Measurements from ENCODE around the gene PXYLP1. TPM values are rescaled to one million over a fixed set of nuclear protein-coding genes. Genes with fewer than 3 reads are reported as not detected.
A peak's percentile ranks its signal among the peaks of the same experiment; 100 is the strongest.

Gene PXYLP1
- total RNA-seq, 2 experiments from 2014 or later, result 21.2 to 22.6 TPM

DNA sequence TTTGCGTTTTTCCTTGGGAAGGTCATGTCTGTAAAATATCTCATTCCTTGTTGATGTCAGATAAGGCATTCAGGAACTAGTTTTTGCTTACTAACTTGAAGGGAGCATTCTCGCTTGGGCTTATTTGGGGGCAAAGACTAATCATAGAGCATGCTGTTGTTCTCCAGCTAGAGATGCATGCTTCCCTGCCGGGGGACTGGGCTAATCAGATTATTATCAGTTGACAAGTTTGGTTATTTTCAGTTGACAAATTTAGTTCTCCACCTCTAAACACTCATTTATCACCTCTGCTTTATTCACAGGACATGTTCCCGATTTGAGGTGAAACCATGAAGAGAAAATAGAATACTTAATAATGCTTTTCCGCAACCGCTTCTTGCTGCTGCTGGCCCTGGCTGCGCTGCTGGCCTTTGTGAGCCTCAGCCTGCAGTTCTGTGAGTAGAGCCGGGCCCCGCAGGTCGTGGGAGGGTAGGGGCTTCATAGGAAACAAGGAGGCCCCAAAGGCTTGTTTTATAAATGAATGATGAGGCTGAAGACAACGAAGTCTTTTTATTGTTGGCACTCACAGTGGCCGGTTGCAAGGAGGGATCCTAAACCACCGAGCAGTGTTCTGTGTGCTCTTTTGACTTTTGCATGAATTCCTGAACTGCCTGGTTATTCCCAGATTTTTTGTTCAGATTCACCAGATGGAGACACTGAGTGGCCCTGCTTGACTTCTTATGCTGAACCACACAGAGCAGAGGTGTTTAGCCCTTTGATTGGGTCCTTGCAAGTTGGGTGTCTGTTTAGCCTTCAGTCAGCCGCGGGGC, 28.4 kb downstream of the PXYLP1 start:
- peaks cover 52% of the 10 kb centered on the region for H3K4me1 Mint-ChIP-seq (ENCODE audit: low read depth)
- no peaks in the 10 kb centered on the region for H3K9me3 Mint-ChIP-seq
- Histone ChIP-seq H3K4me1 (ENCODE audit: insufficient read depth, low read length) (peaks cover 22% of the 10 kb centered on the region), H3K9me3 (ENCODE audit: control insufficient read depth in 1 of 2, insufficient read depth in 1 of 2, low read length in 2 of 2) (no peaks in the 10 kb centered on the region), H3K36me3 (ENCODE audit: insufficient read depth, low read length) (peaks cover 14% of the 10 kb centered on the region), H3K27me3 (ENCODE audit: control insufficient read depth in 1 of 2, insufficient read depth in 2 of 2, low read length in 2 of 2) (no peaks in the 10 kb centered on the region), H3K4me3 (ENCODE audit: low read length) (no peak overlapping the region), H3K27ac (ENCODE audit: low read depth in 1 of 2, low read length in 2 of 2) (no peak overlapping the region)
- ChIA-PET POLR2A (no interaction called here), CTCF (interaction anchor here (0.7 to 2.1 kb wide), 2 partner anchors 28 to 1135 kb away, joined by 3 to 7 read pairs; partner anchors contain the start of gene PXYLP1)
- no peak for TF ChIP-seq CTCF (IDR thresholded peaks at IDR 0.05)
- ATAC-seq (ENCODE audit: poor library complexity) (no peak), DNase-seq (no peak)
- no peak overlapping the region for H3K4me3 Mint-ChIP-seq
- intact Hi-C loops (cut with DNase I, micrococcal nuclease), result loop anchor here in 1 of 2 experiments (5.0 kb wide), 1 partner anchor 68 kb away; no protein-coding TSS in a partner anchor
- peaks cover 56% of the 10 kb centered on the region for H3K36me3 Mint-ChIP-seq (ENCODE audit: low read depth)
- no peaks in the 10 kb centered on the region for H3K27me3 Mint-ChIP-seq
- H3K27ac Mint-ChIP-seq, result no peak overlapping the region

DNA sequence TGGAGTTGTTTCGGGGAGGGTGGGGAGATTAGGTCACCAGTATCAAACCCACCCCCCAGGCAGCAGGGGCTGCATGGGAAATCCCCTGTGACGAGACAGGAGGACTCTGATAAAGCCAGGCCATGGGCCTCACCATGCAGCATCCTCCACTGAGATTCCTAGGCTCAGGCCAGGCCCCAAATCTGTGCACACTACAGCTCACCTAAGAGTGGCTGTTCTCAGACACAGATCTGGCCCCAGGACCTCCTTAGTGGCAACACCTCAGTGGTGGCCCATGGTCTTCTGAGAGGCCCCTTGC, 29.0 kb downstream of the PXYLP1 start:
- no peaks in the 10 kb centered on the region for H3K27me3 ChIP-seq (ENCODE audit: control insufficient read depth in 1 of 2, insufficient read depth in 2 of 2, low read length in 2 of 2)
- H3K27me3 Mint-ChIP-seq, result no peaks in the 10 kb centered on the region
- DNase-seq (no peak), ATAC-seq (ENCODE audit: poor library complexity) (no peak)
- H3K4me3 ChIP-seq (ENCODE audit: low read length), result no peak overlapping the region
- intact Hi-C loops (cut with DNase I, micrococcal nuclease), result no loop called here
- no peaks in the 10 kb centered on the region for H3K9me3 ChIP-seq (ENCODE audit: control insufficient read depth in 1 of 2, insufficient read depth in 1 of 2, low read length in 2 of 2)
- peaks cover 18% of the 10 kb centered on the region for H3K36me3 ChIP-seq (ENCODE audit: insufficient read depth, low read length)
- no peak overlapping the region for H3K4me3 Mint-ChIP-seq
- peaks cover 56% of the 10 kb centered on the region for H3K4me1 Mint-ChIP-seq (ENCODE audit: low read depth)
- ChIA-PET POLR2A (interaction anchor here (11.2 kb wide), 1 partner anchor 25 kb away, joined by 320 read pairs; the partner anchor contains the start of gene PXYLP1), CTCF (no interaction called here)
- H3K36me3 Mint-ChIP-seq (ENCODE audit: low read depth), result peaks cover 60% of the 10 kb centered on the region
- no peak for TF ChIP-seq CTCF (IDR thresholded peaks at IDR 0.05)
- no peak overlapping the region for H3K27ac Mint-ChIP-seq
- no peak overlapping the region for H3K27ac ChIP-seq (ENCODE audit: low read depth in 1 of 2, low read length in 2 of 2)
- H3K9me3 Mint-ChIP-seq, result no peaks in the 10 kb centered on the region
- H3K4me1 ChIP-seq (ENCODE audit: insufficient read depth, low read length), result peaks cover 25% of the 10 kb centered on the region

DNA sequence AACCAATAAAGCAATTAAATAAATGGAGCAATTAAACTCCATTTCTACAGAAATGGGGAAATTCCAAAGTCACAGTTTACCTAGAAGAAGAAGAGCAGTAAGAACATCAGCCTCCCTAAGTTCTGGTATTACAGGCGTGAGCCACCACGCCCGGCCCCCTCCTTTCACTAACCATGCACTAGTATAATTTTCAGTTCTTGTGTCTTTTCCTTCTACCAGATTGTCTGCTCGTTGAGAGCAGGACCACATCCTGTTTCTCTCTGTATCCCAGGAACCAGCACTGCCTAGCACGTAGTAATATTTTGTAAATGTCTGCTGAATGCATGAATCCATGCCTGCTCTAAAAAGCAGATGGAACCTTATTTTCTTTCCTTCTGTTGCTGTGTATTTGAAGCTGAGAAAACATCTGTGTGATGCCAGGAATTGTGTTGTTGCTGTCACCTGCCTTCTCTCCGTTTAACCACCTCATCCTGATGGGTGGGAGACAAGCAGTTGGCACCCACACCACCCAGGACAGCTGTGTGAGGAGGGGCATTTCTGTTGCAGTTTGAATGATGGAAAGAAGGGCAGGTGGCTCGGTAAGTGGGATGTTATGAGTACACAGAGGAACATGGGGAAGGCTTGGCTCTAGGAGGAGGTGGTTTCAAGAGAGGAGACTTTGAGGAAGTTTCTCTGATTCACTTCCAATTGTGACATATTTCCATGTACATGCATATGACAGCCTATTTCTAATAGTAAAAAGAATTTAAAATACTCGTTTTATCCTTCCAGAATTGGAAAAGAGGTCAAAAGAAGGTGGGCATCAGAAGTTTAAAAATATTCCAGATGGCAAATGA, 30.1 kb downstream of the PXYLP1 start:
- ChIA-PET POLR2A (interaction anchor here (11.2 kb wide), 1 partner anchor 26 kb away, joined by 320 read pairs; the partner anchor contains the start of gene PXYLP1), CTCF (interaction anchor here (1.0 kb wide), 1 partner anchor 30 kb away, joined by 6 read pairs; the partner anchor contains the start of gene PXYLP1)
- peak; percentile 32 for ATAC-seq (ENCODE audit: poor library complexity)
- no peaks in the 10 kb centered on the region for H3K9me3 Mint-ChIP-seq
- H3K4me3 Mint-ChIP-seq, result no peak overlapping the region
- Histone ChIP-seq H3K9me3 (ENCODE audit: control insufficient read depth in 1 of 2, insufficient read depth in 1 of 2, low read length in 2 of 2) (no peaks in the 10 kb centered on the region), H3K36me3 (ENCODE audit: insufficient read depth, low read length) (peaks cover 18% of the 10 kb centered on the region), H3K4me1 (ENCODE audit: insufficient read depth, low read length) (peaks cover 26% of the 10 kb centered on the region), H3K4me3 (ENCODE audit: low read length) (no peak overlapping the region), H3K27ac (ENCODE audit: low read depth in 1 of 2, low read length in 2 of 2) (no peak overlapping the region), H3K27me3 (ENCODE audit: control insufficient read depth in 1 of 2, insufficient read depth in 2 of 2, low read length in 2 of 2) (no peaks in the 10 kb centered on the region)
- intact Hi-C loops (cut with DNase I, micrococcal nuclease), result no loop called here
- H3K4me1 Mint-ChIP-seq (ENCODE audit: low read depth), result peaks cover 57% of the 10 kb centered on the region
- H3K36me3 Mint-ChIP-seq (ENCODE audit: low read depth), result peaks cover 57% of the 10 kb centered on the region
- no peak for TF ChIP-seq CTCF (IDR thresholded peaks at IDR 0.05)
- no peaks in the 10 kb centered on the region for H3K27me3 Mint-ChIP-seq
- DNase-seq, result no peak
- peak overlapping the region; percentile 52 for H3K27ac Mint-ChIP-seq
